Measurements from ENCODE around the gene SCN2B. TPM values are rescaled to one million over a fixed set of nuclear protein-coding genes. Genes with fewer than 3 reads are reported as not detected.

The SCN2B gene
- total and polyA plus RNA-seq, 2 of the 4 experiments (the other 2 are of a cell fraction): under 0.01 to 0.05 TPM

DNA sequence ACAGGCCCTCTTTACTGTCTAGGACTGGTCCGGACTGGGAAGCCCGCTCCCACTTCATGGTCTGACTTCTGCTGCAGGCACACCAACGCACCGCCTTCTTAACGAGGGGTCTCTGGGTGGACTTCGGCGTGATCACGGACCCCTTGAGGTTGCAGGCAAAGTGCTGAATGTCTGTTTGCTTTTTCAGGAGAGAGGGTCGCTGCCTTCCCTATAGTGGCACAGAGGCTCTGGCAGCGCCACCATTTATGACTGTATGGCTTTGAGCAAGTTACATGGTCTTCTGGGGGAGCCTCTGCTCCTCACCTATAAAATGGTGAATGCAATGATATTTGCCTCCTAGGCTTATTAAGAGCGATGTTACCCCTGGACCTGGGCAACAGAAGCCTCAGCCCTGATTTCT, 22.5 kb downstream of the SCN2B start:
- Histone ChIP-seq H3K9me3 (ENCODE audit: control insufficient read depth, insufficient read depth, low read length) (no peaks in the 10 kb centered on the region), H3K4ac (ENCODE audit: low read depth, low read length) (no peak overlapping the region), H3K4me3 (ENCODE audit: insufficient read depth, low read depth, low read length) (no peak overlapping the region), H4K5ac (ENCODE audit: low read depth, low read length) (no peak overlapping the region), H3K14ac (replicated peaks; ENCODE audit: low read depth, low read length) (no peak overlapping the region), H3K79me1 (ENCODE audit: low read depth in 1 of 2, low read length in 2 of 2) (no peaks in the 10 kb centered on the region), H3K9me1 (ENCODE audit: insufficient read depth, low read length) (no peaks in the 10 kb centered on the region), H3K4me1 (ENCODE audit: control insufficient read depth, insufficient read depth, low read length) (no peaks in the 10 kb centered on the region; the same call in 1 of the 2 replicates), H3K18ac (ENCODE audit: low read depth, low read length) (no peak overlapping the region), H2BK20ac (ENCODE audit: low read depth, low read length) (no peak overlapping the region; the same call in 1 of the 2 replicates), H2AK5ac (ENCODE audit: low read depth, low read length) (no peak overlapping the region), H3K9ac (ENCODE audit: low read depth, low read length) (no peak overlapping the region), H2AK9ac (replicated peaks; ENCODE audit: low read depth, low read length, poor library complexity) (no peak overlapping the region), H3K27ac (ENCODE audit: insufficient read depth, low read length) (no peak overlapping the region), H3K36me3 (ENCODE audit: control insufficient read depth, insufficient read depth, low read length) (no peaks in the 10 kb centered on the region), H2BK15ac (ENCODE audit: low read depth, low read length) (no peak overlapping the region), H4K8ac (ENCODE audit: low read depth in 2 of 2, low read length in 2 of 2) (no peak overlapping the region), H2BK120ac (ENCODE audit: low read depth, low read length) (no peak overlapping the region), H3K56ac (ENCODE audit: extremely low read depth, insufficient read depth, low read length) (no peak overlapping the region), H3K4me2 (ENCODE audit: low read depth, low read length) (no peak overlapping the region), H4K20me1 (ENCODE audit: insufficient read depth, low read length) (no peaks in the 10 kb centered on the region), H2AFZ (replicated peaks; ENCODE audit: low read length, poor library complexity) (no peak overlapping the region), H2BK5ac (ENCODE audit: low read depth, low read length, poor library complexity, severe bottlenecking) (no peak overlapping the region), H3K23ac (ENCODE audit: low read depth, low read length) (no peak overlapping the region; the same call in 1 of the 2 replicates), H4K91ac (ENCODE audit: insufficient read depth, low read depth, low read length) (no peak overlapping the region), H3K27me3 (ENCODE audit: control insufficient read depth, insufficient read depth, low read length) (peaks cover 83% of the 10 kb centered on the region)
- intact Hi-C loops (cut with micrococcal nuclease): no loop called here
- WGBS, 2 experiments (ENCODE audit: extremely low coverage in 2 of 2, insufficient read length in 1 of 2): 73% methylated on average over 10 of the region's 11 CpGs; no CpG with 5 or more reads in 1 of the 2 experiments
- ATAC-seq (ENCODE audit: low read depth) (no peak), DNase-seq (no peak)
- ChIA-PET POLR2A (ENCODE audit: unreplicated experiment) (no interaction called here), CTCF (no interaction called here)
- dilution Hi-C loops (cut with HindIII; ENCODE audit: low sequenced_read_pairs, unreplicated experiment): no loop called here
- in situ Hi-C loops (cut with MboI; ENCODE audit: low sequenced_read_pairs): no loop called here
- TF ChIP-seq SMC3 (IDR thresholded peaks at IDR 0.05; ENCODE audit: low read depth, low read length) (no peak), FOS (IDR thresholded peaks at IDR 0.05; ENCODE audit: low read depth, low read length) (no peak), POLR2A (IDR thresholded peaks at IDR 0.05; ENCODE audit: low read depth, low read length) (no peak)
- no TSS peak for BruUV-seq (replicated peaks)

Measured in IMR-90 (cell line).